TTC549 (cell line): ENCODE results near the gene ZNF341.
A peak's percentile ranks its signal among the peaks of the same experiment; 100 is the strongest.

Experiments used
- FAIRE-seq: peaks from 2 replicates; lab custom pipeline; 2012; peaks lifted over from hg19 to GRCh38; lab: Jason Lieb, UNC

ZNF341 gene

GRCh38 chr20:33702861-33703260, 28.9 kb upstream of the ZNF341 start:
- FAIRE-seq, result no peak

- no peak for FAIRE-seq
Observed at GRCh38 chr20:33703498-33704137, 28.2 kb upstream of the ZNF341 start.

DNA sequence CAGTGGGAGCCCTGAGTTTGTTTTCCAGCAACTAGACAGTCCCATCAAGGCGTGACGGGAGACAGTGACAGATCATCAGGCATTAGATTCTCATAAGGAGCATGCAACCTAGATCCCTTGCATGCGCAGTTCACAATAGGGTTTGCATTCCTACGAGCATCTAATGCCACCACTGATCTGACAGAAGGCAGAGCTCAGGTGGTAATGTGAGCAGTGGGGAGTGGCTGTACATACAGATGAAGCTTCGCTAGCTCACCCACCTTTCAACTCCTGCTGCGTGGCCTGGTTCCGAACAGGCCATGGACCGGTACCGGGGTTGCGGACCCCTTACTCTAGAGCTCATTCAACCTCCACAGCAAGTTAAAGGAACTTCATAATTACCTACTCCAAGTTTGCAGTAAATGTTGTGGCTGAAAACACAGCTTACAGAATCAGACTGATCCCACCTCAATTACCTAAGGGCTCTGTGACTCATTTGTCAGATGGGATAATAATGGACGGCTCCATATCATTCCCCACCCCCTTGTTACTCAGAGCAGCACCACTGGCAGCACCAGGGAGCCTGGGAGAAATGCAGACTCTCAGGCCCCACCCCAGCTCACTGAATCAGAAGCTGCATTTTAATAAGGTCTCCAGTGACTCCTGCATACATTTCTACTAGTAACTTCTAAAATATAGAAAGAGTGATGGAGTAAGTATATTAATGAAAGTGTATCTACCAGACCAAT, 27.4 kb upstream of the ZNF341 start:
- no peak for FAIRE-seq

- FAIRE-seq, result no peak
Observed at GRCh38 chr20:33707668-33708067, 24.1 kb upstream of the ZNF341 start.

DNA sequence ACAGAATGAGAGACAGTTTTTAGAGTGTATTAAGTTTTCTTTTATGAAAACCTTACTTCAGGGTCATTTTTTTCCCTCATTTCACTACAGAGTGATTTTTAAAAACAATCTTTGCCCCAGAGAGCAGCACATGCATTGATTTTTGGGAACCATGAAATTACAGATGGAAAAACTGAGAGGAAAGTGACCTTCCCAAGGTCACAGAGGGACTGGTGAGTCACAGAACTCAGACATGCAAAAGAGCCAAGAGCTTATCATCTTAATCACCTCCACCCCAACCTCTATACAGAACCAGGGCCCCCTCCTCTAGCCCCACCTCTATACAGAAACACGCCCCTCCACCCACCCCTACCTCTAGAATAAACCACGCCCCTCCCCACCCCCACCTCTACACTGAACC, 22.4 kb upstream of the ZNF341 start:
- FAIRE-seq, result no peak

GRCh38 chr20:33709905-33710541, 21.8 kb upstream of the ZNF341 start:
- no peak for FAIRE-seq

DNA sequence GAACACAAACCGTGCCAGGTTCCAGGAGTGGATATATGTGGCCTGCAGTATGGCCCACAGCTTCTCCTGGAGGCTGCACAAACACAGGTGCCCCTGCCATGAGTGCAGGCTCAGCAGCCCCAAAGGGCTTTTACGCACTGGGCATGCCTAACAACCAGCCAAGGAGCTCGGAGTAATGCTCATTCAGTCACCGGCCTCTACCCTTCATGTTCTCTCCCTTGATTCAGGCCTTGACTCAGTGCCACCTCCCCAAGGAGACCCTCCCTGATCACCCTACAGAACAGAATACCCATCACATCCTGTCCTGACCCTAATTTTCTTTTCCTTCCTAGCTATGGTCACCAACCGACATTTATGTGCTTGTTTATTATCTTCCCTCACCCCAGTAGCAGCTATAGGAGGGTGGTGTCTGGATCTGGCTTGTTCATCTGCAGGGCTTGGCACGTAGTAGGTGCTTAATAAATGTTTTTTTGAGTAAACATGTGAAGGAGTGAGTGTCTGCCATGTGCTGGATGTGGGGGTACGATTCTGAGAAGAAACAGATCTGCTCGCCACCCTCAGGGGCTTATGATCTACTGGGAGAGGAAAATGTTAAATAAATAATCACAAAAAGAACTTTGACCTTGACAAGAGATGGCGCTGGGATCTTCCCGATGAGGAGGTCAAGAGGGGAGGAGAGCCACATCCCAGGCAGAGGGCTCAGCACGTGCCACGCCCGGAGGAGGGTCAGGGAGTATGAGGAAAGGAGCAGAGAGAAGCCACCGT, 20.9 kb upstream of the ZNF341 start:
- no peak for FAIRE-seq

DNA sequence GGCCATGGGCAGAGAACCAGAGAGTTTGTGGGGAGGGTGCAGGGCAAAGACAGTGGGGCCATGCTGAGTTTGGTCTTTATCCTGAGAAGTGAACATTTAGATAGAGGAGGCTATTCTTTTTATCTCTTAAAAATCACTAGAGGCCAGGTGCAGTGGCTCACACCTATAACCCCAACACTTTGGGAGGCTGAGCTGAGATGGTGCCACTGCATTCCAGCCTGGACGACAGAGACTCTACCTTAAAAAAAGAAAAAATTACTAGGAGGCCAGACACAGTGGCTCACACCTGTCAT, 20.4 kb upstream of the ZNF341 start:
- FAIRE-seq, result no peak

- no peak for FAIRE-seq
Observed at GRCh38 chr20:33713865-33714367, 17.9 kb upstream of the ZNF341 start.

DNA sequence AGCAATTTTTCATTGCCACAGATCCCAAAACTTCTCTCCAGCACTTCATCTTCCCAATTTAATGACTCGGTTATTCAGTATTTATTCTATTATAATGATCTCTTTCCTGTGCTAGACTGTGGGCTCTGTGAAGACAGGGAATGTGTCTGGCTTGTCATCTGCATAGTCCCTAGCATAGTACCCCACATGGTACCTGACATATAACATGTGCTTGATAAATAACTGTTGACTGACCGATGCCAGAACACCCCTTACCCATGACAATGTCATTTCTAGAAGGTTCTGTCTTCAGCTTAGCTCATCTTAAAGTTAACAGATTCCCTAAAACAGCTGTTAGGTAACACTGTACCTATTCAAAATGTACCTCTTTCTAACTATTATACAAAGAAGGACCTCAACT, 15.3 kb upstream of the ZNF341 start:
- FAIRE-seq, result no peak

GRCh38 chr20:33719277-33719988, 12.4 kb upstream of the ZNF341 start:
- FAIRE-seq, result no peak

DNA sequence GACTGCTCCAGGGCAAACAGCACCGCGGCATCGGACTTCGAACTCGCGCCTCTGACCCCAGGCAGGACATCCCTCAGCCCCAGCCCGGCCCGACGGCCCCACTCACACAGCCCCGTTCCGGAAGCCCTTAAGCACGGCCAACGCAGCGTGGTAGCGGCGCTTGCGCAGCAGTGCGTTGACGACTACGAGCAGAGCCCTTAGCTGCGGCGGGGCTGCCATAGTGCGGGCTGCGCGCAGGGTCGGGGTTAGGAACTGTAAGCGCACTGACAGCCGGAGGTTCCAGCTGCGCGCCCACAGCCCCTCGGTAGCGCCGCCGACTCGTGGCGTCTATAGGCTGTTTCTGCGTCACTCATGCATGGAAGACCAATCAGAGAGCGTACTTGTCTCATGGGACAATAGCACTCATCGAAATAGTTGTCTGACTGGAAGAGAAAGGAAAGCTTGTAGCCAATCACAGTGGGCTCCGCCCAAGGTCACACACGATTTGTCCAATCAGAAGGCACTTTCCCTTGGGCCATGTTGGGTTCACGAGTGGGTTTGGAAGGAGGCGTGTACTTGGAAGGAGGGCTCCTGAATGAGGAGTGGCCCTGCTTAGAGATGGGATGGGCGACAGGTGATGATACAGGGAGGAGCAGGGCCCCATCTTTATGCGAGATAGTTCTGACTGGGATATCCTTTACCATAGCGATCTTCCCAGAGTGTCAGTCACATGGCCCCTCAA, 11.6 kb upstream of the ZNF341 start, which contains the start of gene PXMP4:
Gene PXMP4, minus strand, starts transcription at position 322 of the 721 bp plus-strand sequence. Its CDS starts 103 bp downstream, at position 219.
- FAIRE-seq, result peak; percentile 95

- no peak for FAIRE-seq
Observed at GRCh38 chr20:33721391-33722140, 10.2 kb upstream of the ZNF341 start.

DNA sequence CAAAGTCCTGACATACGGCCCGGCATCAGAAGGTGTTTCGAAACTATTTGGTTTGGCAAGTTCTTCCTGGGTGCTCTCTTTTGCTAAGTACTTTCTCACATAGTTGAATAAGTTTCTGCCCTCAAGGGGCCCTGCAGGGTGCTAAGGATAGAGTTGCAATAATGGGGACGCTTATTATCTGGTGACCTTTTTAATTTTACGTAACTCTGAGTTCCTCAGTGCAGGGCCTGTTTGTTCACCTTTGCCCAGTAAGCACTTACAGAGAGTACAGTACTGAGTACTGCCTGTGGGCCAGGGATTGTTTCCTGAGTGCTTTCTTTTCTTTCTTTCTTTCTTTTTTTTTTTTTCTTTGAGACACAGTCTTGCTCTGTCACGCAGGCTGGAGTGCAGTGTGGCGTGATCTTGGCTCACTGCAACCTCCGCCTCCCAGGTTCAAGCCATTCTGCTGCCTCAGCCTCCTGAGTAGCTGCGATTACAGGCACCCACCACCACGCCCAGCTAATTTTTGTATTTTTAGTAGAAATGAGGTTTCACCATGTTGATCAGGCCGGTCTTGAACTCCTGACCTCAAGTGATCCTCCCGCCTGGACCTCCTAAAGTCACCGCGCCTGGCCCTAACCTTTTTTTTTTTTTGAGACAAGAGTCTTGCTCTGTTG, 7.2 kb upstream of the ZNF341 start:
- FAIRE-seq, result no peak

DNA sequence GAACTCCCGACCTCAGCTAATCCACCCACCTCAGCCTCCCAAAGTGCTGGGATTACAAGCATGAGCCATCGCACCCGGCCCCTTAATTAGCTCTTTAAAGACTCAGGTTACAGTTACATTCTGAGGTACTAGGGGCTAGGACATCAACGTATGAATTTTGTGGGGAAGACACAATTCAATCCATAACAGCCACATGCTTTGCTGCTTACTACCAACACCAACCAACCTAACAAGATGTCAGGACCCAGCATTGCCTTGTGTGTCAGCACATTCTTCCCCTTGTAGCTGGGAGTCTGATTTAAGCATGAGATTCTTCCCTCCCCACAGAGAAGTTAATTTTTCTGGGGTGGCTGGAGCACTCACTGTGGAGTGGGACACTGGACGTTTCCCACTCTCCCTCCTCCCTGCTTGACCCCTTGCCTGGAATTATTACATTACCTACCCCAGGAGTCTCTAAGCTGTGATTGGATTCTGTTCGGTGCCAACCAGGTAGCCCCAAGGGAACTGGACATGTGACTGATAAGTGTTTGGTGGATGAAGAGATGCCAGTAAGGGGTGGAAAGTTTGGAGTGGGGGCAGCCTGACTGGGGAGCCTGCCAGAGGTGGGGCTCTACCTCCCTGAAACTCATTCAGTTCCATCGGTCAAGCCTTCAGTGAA, 6.1 kb upstream of the ZNF341 start:
- FAIRE-seq, result no peak

DNA sequence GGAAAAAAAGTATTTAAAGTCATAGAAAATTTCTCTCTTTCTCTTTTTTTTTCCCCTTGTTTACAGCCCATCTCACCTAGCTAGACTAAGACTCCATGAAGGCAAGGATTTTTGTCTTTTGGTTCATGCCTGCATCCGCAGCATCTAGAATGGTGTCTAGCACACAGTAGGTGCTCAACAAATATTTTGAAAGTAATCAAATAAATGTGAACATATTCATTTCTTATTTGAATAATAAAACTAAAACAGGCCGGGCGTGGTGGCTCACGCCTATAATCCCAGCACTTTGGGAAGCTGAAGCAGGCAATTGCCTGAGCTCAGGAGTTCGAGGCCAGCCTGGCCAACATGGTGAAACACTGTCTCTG, 4.7 kb upstream of the ZNF341 start:
- no peak for FAIRE-seq

GRCh38 chr20:33727806-33728205, 4.0 kb upstream of the ZNF341 start:
- FAIRE-seq, result no peak

DNA sequence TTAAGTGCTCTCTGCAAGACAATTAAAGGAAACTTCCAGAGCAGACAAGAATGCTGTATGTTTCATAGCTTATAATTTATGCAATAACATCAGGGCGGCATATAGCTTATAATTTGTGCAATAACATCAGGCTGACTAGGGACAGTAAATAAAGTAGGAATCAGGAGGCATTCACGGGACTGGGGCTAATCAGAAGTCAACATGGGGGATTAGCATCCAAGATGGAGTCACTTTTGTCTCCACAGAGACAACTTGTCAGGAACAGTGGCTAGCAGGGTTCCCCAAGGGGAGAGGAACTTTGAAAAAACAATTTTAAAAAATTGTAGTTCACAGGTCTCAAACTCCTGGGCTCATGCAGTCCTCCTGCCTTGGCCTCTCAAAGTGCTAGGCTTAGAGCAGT, 3.3 kb upstream of the ZNF341 start:
- no peak for FAIRE-seq

- FAIRE-seq, result no peak
Observed at GRCh38 chr20:33729101-33729500, 2.7 kb upstream of the ZNF341 start.
